ENCODE results near the gene LTK.

- TF ChIP-seq CTCF (IDR thresholded peaks at IDR 0.05) = no peak
- TF ChIP-seq POLR2A (IDR thresholded peaks at IDR 0.05) = no peak
Measured at GRCh38 chr15:41486286-41486685, 27.3 kb downstream of the LTK start.
